IMR-90 (cell line): ENCODE data around the gene ADGB. TPM values are rescaled to one million over a fixed set of nuclear protein-coding genes. Genes with fewer than 3 reads are reported as not detected.

Experiments
- ATAC-seq: fragments of 200-7000 bp; cut with Tn5 transposase; 2 replicates; pipeline ENCODE4 v1.9.1; 2020; ENCODE audit warnings: low read depth, mild to moderate bottlenecking, moderate library complexity
- BruUV-seq: library from RNA; stranded (reverse); fragments of 400-500 nt; replicated peaks from 2 replicates; lab custom pipeline; 2021; lab: Mats Ljungman, UMichigan
- CTCF ChIA-PET: fragments of 300-600 bp; formaldehyde crosslinking; extraction: SDS; loops from one replicate; lab custom pipeline; 2021; ENCODE audit warnings: antibody characterized with exemption; lab: Yijun Ruan, JAX
- POLR2A ChIA-PET: fragments of 300-600 bp; sonication (Branson Sonifier 250); formaldehyde crosslinking; loops from one replicate; lab custom pipeline; 2022; ENCODE audit warnings: antibody characterized with exemption; ENCODE audit not compliant: unreplicated experiment; lab: Charles Lee
- DNase-seq: peaks from one replicate; pipeline ENCODE4 v3.0.0; 2013
- H2AFZ ChIP-seq: replicated peaks from 2 replicates; pipeline ENCODE3; 2013; ENCODE audit warnings: low read length, mild to moderate bottlenecking; ENCODE audit not compliant: poor library complexity
- H2AK5ac ChIP-seq: 2 replicates; pipeline ENCODE4 v1.6.1; 2013; ENCODE audit warnings: low read depth, low read length, inconsistent platforms
- H2AK9ac ChIP-seq: replicated peaks from 2 replicates; pipeline ENCODE3; 2013; ENCODE audit warnings: mild to moderate bottlenecking, low read depth, low read length, moderate library complexity; ENCODE audit not compliant: poor library complexity
- H2BK120ac ChIP-seq: 2 replicates; pipeline ENCODE4 v1.6.1; 2013; ENCODE audit warnings: low read depth, low read length, inconsistent platforms
- H2BK15ac ChIP-seq: 3 replicates; pipeline ENCODE4 v1.6.1; 2013; ENCODE audit warnings: low read depth, low read length, inconsistent platforms
- H2BK20ac ChIP-seq: 2 replicates; pipeline ENCODE4 v1.6.1; 2013; ENCODE audit warnings: low read depth, mild to moderate bottlenecking, inconsistent platforms, low read length, moderate library complexity
- H2BK5ac ChIP-seq: 2 replicates; pipeline ENCODE4 v1.6.1; 2013; ENCODE audit warnings: mild to moderate bottlenecking, low read depth, low read length, inconsistent platforms; ENCODE audit not compliant: poor library complexity, severe bottlenecking
- H3K14ac ChIP-seq: replicated peaks from 2 replicates; pipeline ENCODE4 v1.6.1; 2013; ENCODE audit warnings: low read depth, low read length, inconsistent platforms
- H3K18ac ChIP-seq: 2 replicates; pipeline ENCODE4 v1.6.1; 2013; ENCODE audit warnings: low read depth, low read length, control low read depth
- H3K23ac ChIP-seq: 2 replicates; pipeline ENCODE4 v1.6.1; 2013; ENCODE audit warnings: low read depth, low read length, inconsistent platforms
- H3K27ac ChIP-seq: 2 replicates; pipeline ENCODE4 v1.5.1; 2013; ENCODE audit warnings: mild to moderate bottlenecking, control low read depth, low read length; ENCODE audit not compliant: insufficient read depth
- H3K27me3 ChIP-seq: 2 replicates; pipeline ENCODE4 v1.6.1; 2013; ENCODE audit warnings: low read length; ENCODE audit not compliant: control insufficient read depth, insufficient read depth
- H3K36me3 ChIP-seq: 2 replicates; pipeline ENCODE4 v1.6.1; 2013; ENCODE audit warnings: low read length, mixed read lengths; ENCODE audit not compliant: control insufficient read depth, insufficient read depth
- H3K4ac ChIP-seq: 2 replicates; pipeline ENCODE4 v1.6.1; 2013; ENCODE audit warnings: low read depth, low read length, inconsistent platforms
- H3K4me1 ChIP-seq: 2 replicates; pipeline ENCODE4 v1.6.1; 2013; ENCODE audit warnings: low read length, mixed read lengths; ENCODE audit not compliant: control insufficient read depth, insufficient read depth
- H3K4me2 ChIP-seq: 2 replicates; pipeline ENCODE4 v1.6.1; 2013; ENCODE audit warnings: low read depth, mild to moderate bottlenecking, control low read depth, low read length, moderate library complexity
- H3K4me3 ChIP-seq: 2 replicates; pipeline ENCODE4 v1.5.1; 2013; ENCODE audit warnings: low read depth, mild to moderate bottlenecking, control low read depth, low read length, moderate library complexity; ENCODE audit not compliant: insufficient read depth
- H3K56ac ChIP-seq: 2 replicates; pipeline ENCODE4 v1.6.1; 2013; ENCODE audit warnings: low read length, inconsistent platforms; ENCODE audit not compliant: insufficient read depth; ENCODE audit errors: extremely low read depth
- H3K79me1 ChIP-seq, 2 experiments: 2 replicates each; pipeline ENCODE4 v1.6.1; 2013; ENCODE audit warnings: low read length in 2 of 2, inconsistent platforms in 1 of 2, low read depth in 1 of 2
- H3K9ac ChIP-seq: 2 replicates; pipeline ENCODE4 v1.6.1; 2013; ENCODE audit warnings: low read depth, low read length, control low read depth
- H3K9me1 ChIP-seq: 2 replicates; pipeline ENCODE4 v1.6.1; 2013; ENCODE audit warnings: low read length, inconsistent platforms; ENCODE audit not compliant: insufficient read depth
- H3K9me3 ChIP-seq: 2 replicates; pipeline ENCODE4 v1.6.1; 2013; ENCODE audit warnings: low read length; ENCODE audit not compliant: control insufficient read depth, insufficient read depth
- H4K20me1 ChIP-seq: 2 replicates; pipeline ENCODE4 v1.6.1; 2013; ENCODE audit warnings: low read length, inconsistent platforms; ENCODE audit not compliant: insufficient read depth
- H4K5ac ChIP-seq: 2 replicates; pipeline ENCODE4 v1.6.1; 2013; ENCODE audit warnings: mild to moderate bottlenecking, low read depth, low read length, control low read depth
- H4K8ac ChIP-seq, 2 experiments: 2 replicates each; pipeline ENCODE4 v1.6.1; 2013; ENCODE audit warnings: low read depth in 2 of 2, low read length in 2 of 2, control low read depth in 1 of 2, inconsistent platforms in 1 of 2
- H4K91ac ChIP-seq: 2 replicates; pipeline ENCODE4 v1.6.1; 2013; ENCODE audit warnings: low read depth, low read length, inconsistent platforms; ENCODE audit not compliant: insufficient read depth
- CEBPB ChIP-seq: IDR thresholded peaks from 2 replicates; pipeline ENCODE4 v1.6.1; 2012; ENCODE audit warnings: low read depth, low read length, improper control_type of control experiment
- MAZ ChIP-seq: IDR thresholded peaks from 2 replicates; pipeline ENCODE4 v1.6.1; 2012; ENCODE audit warnings: low read depth, mild to moderate bottlenecking, low read length, improper control_type of control experiment, moderate library complexity, borderline replicate concordance
- WGBS, 2 experiments: methylation state at CpG; one replicate each; pipeline versions ENCODE4 v1.1.5 to v1.1.7; 2013; ENCODE audit warnings: missing lambda C conversion rate in 2 of 2; ENCODE audit not compliant: insufficient read length in 1 of 2; ENCODE audit errors: extremely low coverage in 2 of 2; 5-methylcytosine and 5-hydroxymethylcytosine counted together
- dilution Hi-C: fragments of 300-500 bp; cut with HindIII; formaldehyde crosslinking; loops from one replicate; pipeline ENCODE4 v1.14.3; 2018; ENCODE audit warnings: low sequenced_read_pairs; ENCODE audit not compliant: unreplicated experiment
- in situ Hi-C: fragments of 300-500 bp; cut with MboI; formaldehyde crosslinking; loops from 3 replicates; pipeline ENCODE4 v1.14.3; 2019; ENCODE audit warnings: low sequenced_read_pairs, inconsistent platforms, mixed read lengths
- intact Hi-C: fragments of 100-400 bp; cut with micrococcal nuclease; formaldehyde crosslinking; loops from 2 replicates; pipeline ENCODE4 v1.10.0; 2022
- polyA plus RNA-seq, 3 experiments: library from polyadenylated mRNA; depleted of rRNA; stranded (reverse); fragments of >200 nt; gene quantifications; 2 replicates each; pipeline ENCODE4 v1.2.3, GENCODE V29; 2012; ENCODE audit warnings: low replicate concordance in 1 of 3
- total RNA-seq: library from RNA; depleted of rRNA; stranded (reverse); fragments of >200 nt; gene quantifications from 2 replicates; pipeline ENCODE4 v1.2.3, GENCODE V29; 2012
- TF ChIP-seq, protein P1 (sequence below): conservative IDR thresholded peaks from 2 replicates; pipeline ENCODE4 v1.5.1; 2012; ENCODE audit warnings: mild to moderate bottlenecking, low read depth, low read length, improper control_type of control experiment
- TF ChIP-seq, protein P2 (sequence below): fragments of 150-350 bp; IDR thresholded peaks from 2 replicates; pipeline ENCODE4 v1.6.1; 2016; ENCODE audit warnings: low read depth, mild to moderate bottlenecking, low read length, moderate library complexity, borderline replicate concordance

ADGB gene
- total and polyA plus RNA-seq, 2 of the 4 experiments (the other 2 are of a cell fraction): not detected

- no peak overlapping the region for H3K4me2 ChIP-seq
- H3K36me3 ChIP-seq: no peaks in the 10 kb centered on the region
- H2AK9ac ChIP-seq: no peak overlapping the region
- H2BK15ac ChIP-seq: no peak overlapping the region
- H2BK120ac ChIP-seq: no peak overlapping the region
- ATAC-seq (no peak), DNase-seq (no peak)
- no peaks in the 10 kb centered on the region for H3K9me3 ChIP-seq
- no peak overlapping the region for H4K5ac ChIP-seq
- H2BK20ac ChIP-seq: no peak overlapping the region
- H3K27ac ChIP-seq: no peak overlapping the region
- H3K56ac ChIP-seq: no peak overlapping the region
- no TSS peak for BruUV-seq
- H4K91ac ChIP-seq: no peak overlapping the region
- WGBS, 2 experiments: no CpG with 5 or more reads among the region's 3 CpGs
- POLR2A ChIA-PET: no interaction called here
- H3K4me3 ChIP-seq: no peak overlapping the region
- no peaks in the 10 kb centered on the region for H3K79me1 ChIP-seq
- in situ Hi-C loops (no loop called here), dilution Hi-C loops (no loop called here), intact Hi-C loops (no loop called here)
- no peaks in the 10 kb centered on the region for H3K9me1 ChIP-seq
- no peaks in the 10 kb centered on the region for H3K27me3 ChIP-seq
- no peak overlapping the region for H3K23ac ChIP-seq
- H2AK5ac ChIP-seq: no peak overlapping the region
- no peak overlapping the region for H3K4ac ChIP-seq
- no peaks in the 10 kb centered on the region for H3K4me1 ChIP-seq
- H3K18ac ChIP-seq: no peak overlapping the region
- no peak overlapping the region for H4K8ac ChIP-seq
- TF ChIP-seq, protein P1, sequence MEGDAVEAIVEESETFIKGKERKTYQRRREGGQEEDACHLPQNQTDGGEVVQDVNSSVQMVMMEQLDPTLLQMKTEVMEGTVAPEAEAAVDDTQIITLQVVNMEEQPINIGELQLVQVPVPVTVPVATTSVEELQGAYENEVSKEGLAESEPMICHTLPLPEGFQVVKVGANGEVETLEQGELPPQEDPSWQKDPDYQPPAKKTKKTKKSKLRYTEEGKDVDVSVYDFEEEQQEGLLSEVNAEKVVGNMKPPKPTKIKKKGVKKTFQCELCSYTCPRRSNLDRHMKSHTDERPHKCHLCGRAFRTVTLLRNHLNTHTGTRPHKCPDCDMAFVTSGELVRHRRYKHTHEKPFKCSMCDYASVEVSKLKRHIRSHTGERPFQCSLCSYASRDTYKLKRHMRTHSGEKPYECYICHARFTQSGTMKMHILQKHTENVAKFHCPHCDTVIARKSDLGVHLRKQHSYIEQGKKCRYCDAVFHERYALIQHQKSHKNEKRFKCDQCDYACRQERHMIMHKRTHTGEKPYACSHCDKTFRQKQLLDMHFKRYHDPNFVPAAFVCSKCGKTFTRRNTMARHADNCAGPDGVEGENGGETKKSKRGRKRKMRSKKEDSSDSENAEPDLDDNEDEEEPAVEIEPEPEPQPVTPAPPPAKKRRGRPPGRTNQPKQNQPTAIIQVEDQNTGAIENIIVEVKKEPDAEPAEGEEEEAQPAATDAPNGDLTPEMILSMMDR: no peak
- TF ChIP-seq, protein P2, sequence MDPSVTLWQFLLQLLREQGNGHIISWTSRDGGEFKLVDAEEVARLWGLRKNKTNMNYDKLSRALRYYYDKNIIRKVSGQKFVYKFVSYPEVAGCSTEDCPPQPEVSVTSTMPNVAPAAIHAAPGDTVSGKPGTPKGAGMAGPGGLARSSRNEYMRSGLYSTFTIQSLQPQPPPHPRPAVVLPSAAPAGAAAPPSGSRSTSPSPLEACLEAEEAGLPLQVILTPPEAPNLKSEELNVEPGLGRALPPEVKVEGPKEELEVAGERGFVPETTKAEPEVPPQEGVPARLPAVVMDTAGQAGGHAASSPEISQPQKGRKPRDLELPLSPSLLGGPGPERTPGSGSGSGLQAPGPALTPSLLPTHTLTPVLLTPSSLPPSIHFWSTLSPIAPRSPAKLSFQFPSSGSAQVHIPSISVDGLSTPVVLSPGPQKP: no peak
- TF ChIP-seq CEBPB: no peak
- TF ChIP-seq MAZ: no peak
- CTCF ChIA-PET: no interaction called here
- H4K20me1 ChIP-seq: no peaks in the 10 kb centered on the region
- H2AFZ ChIP-seq: no peak overlapping the region
- H2BK5ac ChIP-seq: no peak overlapping the region
- H3K9ac ChIP-seq: no peak overlapping the region
- no peak overlapping the region for H3K14ac ChIP-seq
These were observed 80.6 kb downstream of the ADGB start for GRCh38 chr6:146679386-146679785.
